ENCODE data around the gene TUBGCP3. TPM values are rescaled to one million over a fixed set of nuclear protein-coding genes. Genes with fewer than 3 reads are reported as not detected.
A peak's percentile ranks its signal among the peaks of the same experiment; 100 is the strongest.

TUBGCP3 gene
- total and polyA plus RNA-seq, 2 donors from 2014 or later = 9.1 to 33.2 TPM

DNA sequence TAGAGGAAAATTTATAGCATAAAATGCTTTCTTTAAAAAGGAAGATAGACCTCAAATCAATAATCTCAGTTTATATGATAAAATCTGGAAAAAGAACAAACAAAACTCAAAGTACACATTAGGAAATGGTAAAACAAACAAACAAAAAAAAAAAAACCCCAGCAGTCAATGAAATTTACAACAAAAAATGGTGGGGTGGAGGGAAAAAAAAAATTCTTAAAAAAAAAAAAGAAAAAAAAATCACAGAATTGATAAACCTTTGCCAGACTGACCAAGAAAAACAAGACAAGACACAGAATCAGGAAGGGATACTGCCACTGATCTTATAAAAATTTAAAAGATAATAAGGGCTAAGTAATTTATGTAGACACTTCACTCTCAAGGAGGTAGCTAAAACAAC is 11.2 kb downstream of the TUBGCP3 start:
- FAIRE-seq = peak; percentile 52
- Histone ChIP-seq H3K4me3 (ENCODE audit: low read length in 3 of 3) (no peak overlapping the region), H3K9me3 (ENCODE audit: control insufficient read depth in 2 of 3, insufficient read depth in 1 of 3, low read length in 3 of 3) (no peaks in the 10 kb centered on the region), H3K4me1 (ENCODE audit: control insufficient read depth in 2 of 3, insufficient read depth in 2 of 3, low read depth in 1 of 3, low read length in 3 of 3) (peaks cover 0 to 27% (median 24%) of the 10 kb centered on the region in 3 donors), H3K27me3 (ENCODE audit: control insufficient read depth, insufficient read depth, low read length) (no peaks in the 10 kb centered on the region), H3K36me3 (ENCODE audit: control insufficient read depth in 2 of 3, insufficient read depth in 3 of 3, low read length in 3 of 3) (no peaks in the 10 kb centered on the region), H3K27ac (ENCODE audit: low read depth in 2 of 2, low read length in 2 of 2) (no peak overlapping the region), H3K9ac (ENCODE audit: low read length in 3 of 3) (no peak overlapping the region)
- DNase-seq = no peak
- intact Hi-C loops (cut with DNase I) = no loop called here
- TF ChIP-seq, protein P1, sequence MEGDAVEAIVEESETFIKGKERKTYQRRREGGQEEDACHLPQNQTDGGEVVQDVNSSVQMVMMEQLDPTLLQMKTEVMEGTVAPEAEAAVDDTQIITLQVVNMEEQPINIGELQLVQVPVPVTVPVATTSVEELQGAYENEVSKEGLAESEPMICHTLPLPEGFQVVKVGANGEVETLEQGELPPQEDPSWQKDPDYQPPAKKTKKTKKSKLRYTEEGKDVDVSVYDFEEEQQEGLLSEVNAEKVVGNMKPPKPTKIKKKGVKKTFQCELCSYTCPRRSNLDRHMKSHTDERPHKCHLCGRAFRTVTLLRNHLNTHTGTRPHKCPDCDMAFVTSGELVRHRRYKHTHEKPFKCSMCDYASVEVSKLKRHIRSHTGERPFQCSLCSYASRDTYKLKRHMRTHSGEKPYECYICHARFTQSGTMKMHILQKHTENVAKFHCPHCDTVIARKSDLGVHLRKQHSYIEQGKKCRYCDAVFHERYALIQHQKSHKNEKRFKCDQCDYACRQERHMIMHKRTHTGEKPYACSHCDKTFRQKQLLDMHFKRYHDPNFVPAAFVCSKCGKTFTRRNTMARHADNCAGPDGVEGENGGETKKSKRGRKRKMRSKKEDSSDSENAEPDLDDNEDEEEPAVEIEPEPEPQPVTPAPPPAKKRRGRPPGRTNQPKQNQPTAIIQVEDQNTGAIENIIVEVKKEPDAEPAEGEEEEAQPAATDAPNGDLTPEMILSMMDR (IDR thresholded peaks at IDR 0.05; ENCODE audit: borderline replicate concordance, extremely low read depth, insufficient read depth) = no peak

DNA sequence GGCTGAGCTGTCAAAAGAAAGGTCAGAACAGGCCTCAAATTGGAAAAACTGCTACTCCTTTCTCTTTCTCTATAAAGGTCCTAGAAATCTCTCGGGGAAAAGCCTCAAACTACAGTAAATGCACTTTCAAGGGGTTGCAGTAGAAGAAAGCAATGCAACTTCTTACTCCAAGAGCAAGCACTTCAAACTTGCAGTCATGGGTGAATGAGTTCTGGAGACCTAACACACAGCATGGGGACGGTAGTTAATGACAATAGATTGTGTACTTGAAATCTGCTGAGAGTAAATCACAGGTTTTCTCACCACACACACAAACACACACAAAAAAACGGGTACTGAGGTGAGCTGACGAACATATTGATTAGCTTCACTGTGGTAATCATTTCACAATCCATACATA is 11.8 kb downstream of the TUBGCP3 start:
- TF ChIP-seq, protein P1 (IDR thresholded peaks at IDR 0.05; ENCODE audit: borderline replicate concordance, extremely low read depth, insufficient read depth) = no peak
- intact Hi-C loops (cut with DNase I) = no loop called here
- Histone ChIP-seq H3K4me3 (ENCODE audit: low read length in 3 of 3) (peak overlapping the region in 1 of 3 donors; percentile 3), H3K4me1 (ENCODE audit: control insufficient read depth in 2 of 3, insufficient read depth in 2 of 3, low read depth in 1 of 3, low read length in 3 of 3) (peaks cover 0 to 28% (median 24%) of the 10 kb centered on the region in 3 donors), H3K27me3 (ENCODE audit: control insufficient read depth, insufficient read depth, low read length) (no peaks in the 10 kb centered on the region), H3K9me3 (ENCODE audit: control insufficient read depth in 2 of 3, insufficient read depth in 1 of 3, low read length in 3 of 3) (no peaks in the 10 kb centered on the region), H3K27ac (ENCODE audit: low read depth in 2 of 2, low read length in 2 of 2) (peak overlapping the region in 1 of 2 donors; percentile 1), H3K36me3 (ENCODE audit: control insufficient read depth in 2 of 3, insufficient read depth in 3 of 3, low read length in 3 of 3) (no peaks in the 10 kb centered on the region), H3K9ac (ENCODE audit: low read length in 3 of 3) (no peak overlapping the region)
- FAIRE-seq = no peak
- no peak for DNase-seq

DNA sequence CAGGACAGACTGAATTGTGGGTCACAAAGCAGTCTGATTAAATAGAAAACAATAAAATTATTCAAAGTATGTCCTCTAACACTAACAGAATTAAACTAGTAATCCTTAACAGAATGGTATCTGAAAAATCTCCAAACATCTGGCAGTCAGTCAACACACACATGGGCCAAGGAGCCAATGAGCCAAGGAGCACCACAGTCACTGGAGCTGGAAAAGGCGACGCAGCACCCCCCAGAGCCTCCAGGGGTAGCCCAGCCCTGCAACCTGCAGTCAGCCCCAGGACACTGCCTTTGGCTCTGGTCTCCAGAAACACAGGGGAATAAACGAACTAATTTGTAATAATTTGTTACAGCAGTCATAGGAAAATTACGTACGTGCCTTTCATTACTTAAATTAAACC is 12.3 kb downstream of the TUBGCP3 start:
- H3K27me3 ChIP-seq (ENCODE audit: control insufficient read depth, insufficient read depth, low read length) = no peaks in the 10 kb centered on the region
- no peak for DNase-seq
- intact Hi-C loops (cut with DNase I) = no loop called here
- no peaks in the 10 kb centered on the region for H3K36me3 ChIP-seq (ENCODE audit: control insufficient read depth in 2 of 3, insufficient read depth in 3 of 3, low read length in 3 of 3)
- no peak overlapping the region for H3K9ac ChIP-seq (ENCODE audit: low read length in 3 of 3)
- TF ChIP-seq, protein P1 (IDR thresholded peaks at IDR 0.05; ENCODE audit: borderline replicate concordance, extremely low read depth, insufficient read depth) = no peak
- H3K4me1 ChIP-seq (ENCODE audit: control insufficient read depth in 2 of 3, insufficient read depth in 2 of 3, low read depth in 1 of 3, low read length in 3 of 3) = peaks cover 0 to 28% (median 24%) of the 10 kb centered on the region in 3 donors
- no peaks in the 10 kb centered on the region for H3K9me3 ChIP-seq (ENCODE audit: control insufficient read depth in 2 of 3, insufficient read depth in 1 of 3, low read length in 3 of 3)
- peak overlapping the region; percentile 1 to 18 for H3K27ac ChIP-seq (ENCODE audit: low read depth in 2 of 2, low read length in 2 of 2)
- no peak overlapping the region for H3K4me3 ChIP-seq (ENCODE audit: low read length in 3 of 3)
- no peak for FAIRE-seq
